Chondrocyte (in vitro differentiated cells): ENCODE results near the gene ITK. TPM values are rescaled to one million over a fixed set of nuclear protein-coding genes. Genes with fewer than 3 reads are reported as not detected.
"Not testable (repeated sequence)": the region's sequence is repeated elsewhere in the genome, so short reads cannot be mapped to it uniquely, and the experiment has no call there.

Experiments used
- DNase-seq: peaks from one replicate; pipeline ENCODE4 v3.0.0; 2021; ENCODE audit warnings: mixed read lengths, low spot score
- H3K27ac Mint-ChIP-seq: one replicate; pipeline ENCODE4 v1.8.0; 2021; ENCODE audit warnings: mild to moderate bottlenecking, moderate library complexity, mixed read lengths; ENCODE audit not compliant: unreplicated experiment
- H3K27me3 Mint-ChIP-seq: 2 replicates; pipeline ENCODE4 v1.8.0; 2021; ENCODE audit warnings: low read depth, mixed read lengths
- H3K36me3 Mint-ChIP-seq: 2 replicates; pipeline ENCODE4 v1.8.0; 2021; ENCODE audit warnings: low read depth, mixed read lengths
- H3K4me1 Mint-ChIP-seq: 2 replicates; pipeline ENCODE4 v1.8.0; 2021; ENCODE audit warnings: low read depth, mild to moderate bottlenecking, mixed read lengths
- H3K4me3 Mint-ChIP-seq: one replicate; pipeline ENCODE4 v1.8.0; 2021; ENCODE audit warnings: mild to moderate bottlenecking, moderate library complexity, mixed read lengths; ENCODE audit not compliant: unreplicated experiment
- H3K9me3 Mint-ChIP-seq: 2 replicates; pipeline ENCODE4 v1.8.0; 2021; ENCODE audit warnings: low read depth, mixed read lengths
- CTCF ChIP-seq: fragments of 200-600 bp; sonication (generic); IDR thresholded peaks from 2 replicates; pipeline ENCODE4 v1.5.0; 2021; ENCODE audit warnings: antibody characterized with exemption, mild to moderate bottlenecking, moderate library complexity
- total RNA-seq: library from RNA; stranded (reverse); gene quantifications from 3 replicates; pipeline ENCODE4 v1.2.1, GENCODE V29; 2021

The ITK gene
- total RNA-seq, 1 donor from 2014 or later, result not detected

- H3K27me3 Mint-ChIP-seq, result peaks cover 4% of the 10 kb centered on the region
- H3K9me3 Mint-ChIP-seq, result peaks cover 3% of the 10 kb centered on the region
- no peak overlapping the region for H3K4me3 Mint-ChIP-seq
- peaks cover 4% of the 10 kb centered on the region for H3K4me1 Mint-ChIP-seq
- H3K36me3 Mint-ChIP-seq, result no peaks in the 10 kb centered on the region
- no peak for TF ChIP-seq CTCF
- no peak overlapping the region for H3K27ac Mint-ChIP-seq
- DNase-seq, result no peak
Observed at GRCh38 chr5:157236423-157236822, 55.8 kb downstream of the ITK start.

- Mint-ChIP-seq H3K4me1 (peaks cover 3% of the 10 kb centered on the region), H3K36me3 (no peaks in the 10 kb centered on the region), H3K27ac (no peak overlapping the region), H3K4me3 (no peak overlapping the region), H3K27me3 (peaks cover 4% of the 10 kb centered on the region), H3K9me3 (peaks cover 3% of the 10 kb centered on the region)
- DNase-seq, result no peak
- TF ChIP-seq CTCF, result no peak
Observed at GRCh38 chr5:157241483-157241882, 60.8 kb downstream of the ITK start.

- not testable (repeated sequence) for H3K4me1 Mint-ChIP-seq, DNase-seq, H3K9me3 Mint-ChIP-seq, H3K4me3 Mint-ChIP-seq, H3K27me3 Mint-ChIP-seq, H3K27ac Mint-ChIP-seq, H3K36me3 Mint-ChIP-seq
Observed at GRCh38 chr5:157244704-157245103, 64.1 kb downstream of the ITK start.

GRCh38 chr5:157245476-157245875, 64.8 kb downstream of the ITK start:
- Mint-ChIP-seq H3K9me3 (peaks cover 4% of the 10 kb centered on the region), H3K4me1 (no peaks in the 10 kb centered on the region), H3K36me3 (no peaks in the 10 kb centered on the region), H3K4me3 (no peak overlapping the region), H3K27ac (no peak overlapping the region), H3K27me3 (no peaks in the 10 kb centered on the region)
- no peak for TF ChIP-seq CTCF
- DNase-seq, result no peak

- H3K4me1 Mint-ChIP-seq, result no peaks in the 10 kb centered on the region
- H3K36me3 Mint-ChIP-seq, result no peaks in the 10 kb centered on the region
- no peak overlapping the region for H3K27ac Mint-ChIP-seq
- H3K27me3 Mint-ChIP-seq, result no peaks in the 10 kb centered on the region
- H3K4me3 Mint-ChIP-seq, result no peak overlapping the region
- DNase-seq, result no peak
- peaks cover 3% of the 10 kb centered on the region for H3K9me3 Mint-ChIP-seq
- no peak for TF ChIP-seq CTCF
Observed at GRCh38 chr5:157245886-157246285, 65.2 kb downstream of the ITK start.

GRCh38 chr5:157247267-157247666, 66.6 kb downstream of the ITK start:
- no peak overlapping the region for H3K27ac Mint-ChIP-seq
- H3K4me3 Mint-ChIP-seq, result no peak overlapping the region
- DNase-seq, result no peak
- H3K27me3 Mint-ChIP-seq, result no peaks in the 10 kb centered on the region
- no peaks in the 10 kb centered on the region for H3K4me1 Mint-ChIP-seq
- peaks cover 3% of the 10 kb centered on the region for H3K9me3 Mint-ChIP-seq
- TF ChIP-seq CTCF, result no peak
- no peaks in the 10 kb centered on the region for H3K36me3 Mint-ChIP-seq
